Parathyroid adenoma (tissue), 2 donors: ENCODE measurements around the gene DPAGT1.

Source experiments
- H2AFZ ChIP-seq: fragments of 300-600 bp; sonication (generic); one replicate; pipeline ENCODE4 v1.7.0; 2017; ENCODE audit warnings: antibody characterized with exemption, mild to moderate bottlenecking
- H3K27ac ChIP-seq: fragments of 300-600 bp; sonication (generic); one replicate; pipeline ENCODE4 v1.7.0; 2017
- H3K27me3 ChIP-seq: fragments of 300-600 bp; sonication (generic); one replicate; pipeline ENCODE4 v1.7.0; 2017; ENCODE audit warnings: low read length; ENCODE audit not compliant: control insufficient read depth, insufficient read depth
- H3K36me3 ChIP-seq: fragments of 300-600 bp; sonication (generic); one replicate; pipeline ENCODE4 v1.7.0; 2017; ENCODE audit warnings: low read length; ENCODE audit not compliant: control insufficient read depth, insufficient read depth
- H3K4me1 ChIP-seq: fragments of 300-600 bp; sonication (generic); one replicate; pipeline ENCODE4 v1.7.0; 2017; ENCODE audit warnings: control low read depth
- H3K4me2 ChIP-seq: fragments of 300-600 bp; sonication (generic); one replicate; pipeline ENCODE4 v1.7.0; 2017; ENCODE audit warnings: low read length
- H3K4me3 ChIP-seq: fragments of 300-600 bp; sonication (generic); one replicate; pipeline ENCODE4 v1.7.0; 2017; ENCODE audit warnings: low read depth, low read length
- H3K79me2 ChIP-seq: fragments of 300-600 bp; sonication (generic); one replicate; pipeline ENCODE4 v1.7.0; 2017; ENCODE audit warnings: control low read depth
- H3K9ac ChIP-seq: fragments of 300-600 bp; sonication (generic); one replicate; pipeline ENCODE4 v1.7.0; 2017; ENCODE audit warnings: mild to moderate bottlenecking
- H3K9me3 ChIP-seq: fragments of 300-600 bp; sonication (generic); one replicate; pipeline ENCODE4 v1.7.0; 2017; ENCODE audit warnings: low read length; ENCODE audit not compliant: control insufficient read depth
- TF ChIP-seq, protein P1 (sequence below): fragments of 300-600 bp; sonication (generic); IDR thresholded peaks from one replicate; pipeline ENCODE4 v1.7.0; 2017; ENCODE audit warnings: antibody characterized with exemption, mild to moderate bottlenecking
- donor health status: primary hyperparathyroidism.

The DPAGT1 gene

DNA sequence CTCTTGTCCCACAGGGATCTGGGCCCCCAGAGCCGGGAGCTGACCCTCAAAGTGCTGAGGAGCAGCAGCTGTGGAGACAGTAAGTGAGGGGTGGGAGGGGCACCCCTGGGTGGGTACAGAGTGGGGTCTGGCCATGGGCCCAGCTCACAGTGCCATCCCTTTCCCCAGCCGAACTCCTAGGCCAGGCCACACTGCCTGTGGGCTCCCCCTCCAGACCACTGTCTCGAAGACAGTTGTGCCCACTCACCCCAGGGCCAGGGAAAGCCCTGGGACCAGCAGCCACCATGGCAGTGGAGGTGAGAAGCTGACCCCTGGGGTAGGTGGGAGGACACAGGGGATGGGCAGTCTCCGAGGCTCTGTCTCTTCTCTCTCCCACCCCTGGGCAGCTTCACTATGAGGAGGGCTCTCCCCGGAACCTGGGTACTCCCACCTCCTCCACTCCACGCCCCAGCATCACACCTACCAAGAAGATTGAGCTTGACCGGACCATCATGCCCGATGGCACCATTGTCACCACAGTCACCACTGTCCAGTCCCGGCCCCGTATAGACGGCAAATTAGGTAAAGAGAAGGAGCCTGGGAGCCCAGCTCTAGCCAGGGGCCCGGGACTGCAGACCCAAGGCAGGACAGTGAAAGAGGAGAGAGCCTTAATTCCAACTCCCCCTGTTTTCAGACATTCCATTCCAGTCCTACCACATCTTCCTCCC is 10.8 kb upstream of the DPAGT1 start:
- no peak overlapping the region for H3K4me3 ChIP-seq
- H3K4me2 ChIP-seq: no peak overlapping the region
- no peaks in the 10 kb centered on the region for H3K4me1 ChIP-seq
- no peak overlapping the region for H2AFZ ChIP-seq
- TF ChIP-seq, protein P1, sequence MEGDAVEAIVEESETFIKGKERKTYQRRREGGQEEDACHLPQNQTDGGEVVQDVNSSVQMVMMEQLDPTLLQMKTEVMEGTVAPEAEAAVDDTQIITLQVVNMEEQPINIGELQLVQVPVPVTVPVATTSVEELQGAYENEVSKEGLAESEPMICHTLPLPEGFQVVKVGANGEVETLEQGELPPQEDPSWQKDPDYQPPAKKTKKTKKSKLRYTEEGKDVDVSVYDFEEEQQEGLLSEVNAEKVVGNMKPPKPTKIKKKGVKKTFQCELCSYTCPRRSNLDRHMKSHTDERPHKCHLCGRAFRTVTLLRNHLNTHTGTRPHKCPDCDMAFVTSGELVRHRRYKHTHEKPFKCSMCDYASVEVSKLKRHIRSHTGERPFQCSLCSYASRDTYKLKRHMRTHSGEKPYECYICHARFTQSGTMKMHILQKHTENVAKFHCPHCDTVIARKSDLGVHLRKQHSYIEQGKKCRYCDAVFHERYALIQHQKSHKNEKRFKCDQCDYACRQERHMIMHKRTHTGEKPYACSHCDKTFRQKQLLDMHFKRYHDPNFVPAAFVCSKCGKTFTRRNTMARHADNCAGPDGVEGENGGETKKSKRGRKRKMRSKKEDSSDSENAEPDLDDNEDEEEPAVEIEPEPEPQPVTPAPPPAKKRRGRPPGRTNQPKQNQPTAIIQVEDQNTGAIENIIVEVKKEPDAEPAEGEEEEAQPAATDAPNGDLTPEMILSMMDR: no peak
- H3K79me2 ChIP-seq: no peaks in the 10 kb centered on the region
- H3K36me3 ChIP-seq: no peaks in the 10 kb centered on the region
- no peaks in the 10 kb centered on the region for H3K9me3 ChIP-seq
- H3K27ac ChIP-seq: no peak overlapping the region
- no peak overlapping the region for H3K9ac ChIP-seq
- H3K27me3 ChIP-seq: no peaks in the 10 kb centered on the region

DNA sequence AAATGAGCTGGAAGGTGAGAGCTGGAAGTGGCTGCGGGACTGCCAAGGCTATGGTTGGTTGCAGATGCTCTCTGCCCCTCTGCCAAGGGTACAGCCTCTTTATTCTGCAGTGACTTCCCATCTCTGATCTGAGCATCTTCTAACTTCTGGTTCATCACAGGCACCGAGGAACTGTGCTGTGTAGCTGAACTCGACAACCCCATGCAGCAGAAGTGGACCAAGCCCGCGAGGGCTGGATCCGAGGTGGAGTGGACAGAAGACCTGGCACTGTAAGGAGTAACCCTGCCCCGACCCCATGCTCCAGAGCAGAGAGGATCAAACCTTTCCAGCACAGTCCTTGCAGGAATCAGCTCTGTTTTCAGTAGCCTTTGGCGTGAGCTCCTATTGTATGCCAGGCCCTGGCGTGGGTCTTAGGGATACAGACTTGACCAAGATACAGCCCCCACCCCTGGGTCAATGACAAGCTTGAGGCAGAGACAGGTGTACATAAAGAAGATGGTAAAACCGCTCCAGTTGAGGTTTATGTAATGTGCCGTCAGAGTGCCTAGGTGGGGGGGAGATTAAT is 9.8 kb upstream of the DPAGT1 start:
- Histone ChIP-seq H3K27me3 (no peaks in the 10 kb centered on the region), H3K4me2 (no peak overlapping the region), H2AFZ (no peak overlapping the region), H3K4me1 (peaks cover 3% of the 10 kb centered on the region), H3K79me2 (no peaks in the 10 kb centered on the region), H3K36me3 (no peaks in the 10 kb centered on the region), H3K4me3 (no peak overlapping the region), H3K9me3 (no peaks in the 10 kb centered on the region), H3K27ac (no peak overlapping the region), H3K9ac (no peak overlapping the region)
- TF ChIP-seq, protein P1: no peak

DNA sequence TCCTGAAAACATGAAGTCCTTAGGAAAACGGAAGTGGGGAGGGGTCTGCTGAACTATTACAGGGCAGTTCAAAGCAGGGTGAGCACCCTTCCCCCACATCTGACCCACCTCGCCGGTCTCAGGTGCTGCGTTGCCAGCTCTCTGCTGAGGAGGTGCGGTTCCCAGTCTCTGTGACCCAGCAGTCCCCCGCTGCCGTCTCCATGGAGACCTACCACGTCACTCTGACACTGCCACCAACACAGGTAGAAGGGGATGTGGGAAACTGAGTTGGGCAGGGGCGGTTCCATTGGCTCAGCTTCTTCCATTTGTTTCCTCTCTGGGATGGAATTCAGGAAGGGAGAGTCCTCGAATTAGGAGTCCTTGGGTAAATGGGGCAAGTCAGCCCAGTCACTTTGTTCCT is 8.8 kb upstream of the DPAGT1 start:
- H3K79me2 ChIP-seq: no peaks in the 10 kb centered on the region
- H3K4me2 ChIP-seq: no peak overlapping the region
- H3K27me3 ChIP-seq: no peaks in the 10 kb centered on the region
- no peak overlapping the region for H3K27ac ChIP-seq
- H3K4me1 ChIP-seq: peaks cover 3% of the 10 kb centered on the region
- no peaks in the 10 kb centered on the region for H3K9me3 ChIP-seq
- H3K36me3 ChIP-seq: no peaks in the 10 kb centered on the region
- TF ChIP-seq, protein P1: no peak
- H3K4me3 ChIP-seq: no peak overlapping the region
- H2AFZ ChIP-seq: no peak overlapping the region
- H3K9ac ChIP-seq: no peak overlapping the region

DNA sequence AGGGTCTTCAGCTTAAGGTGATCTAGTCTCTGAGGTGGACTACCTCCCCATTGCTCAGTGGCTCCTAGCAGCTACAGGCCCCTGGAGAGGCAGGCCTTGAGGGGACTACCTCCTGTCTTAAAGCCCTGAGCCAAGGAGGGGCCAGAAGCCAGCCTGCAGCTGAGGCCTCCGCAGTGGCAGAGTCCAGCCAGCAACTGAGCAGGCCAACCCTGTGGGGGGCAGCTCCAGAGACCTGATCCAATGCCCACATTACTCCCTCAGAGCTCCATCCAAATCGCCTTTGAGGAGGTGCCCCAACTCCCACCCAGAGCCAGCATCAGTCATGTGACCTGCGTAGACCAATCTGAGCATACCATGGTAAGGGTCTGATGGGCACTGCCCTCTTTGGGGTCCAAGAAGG is 8.2 kb upstream of the DPAGT1 start:
- Histone ChIP-seq H3K36me3 (no peaks in the 10 kb centered on the region), H3K4me3 (no peak overlapping the region), H3K9ac (no peak overlapping the region), H2AFZ (no peak overlapping the region), H3K79me2 (no peaks in the 10 kb centered on the region), H3K4me2 (no peak overlapping the region), H3K27me3 (no peaks in the 10 kb centered on the region), H3K27ac (no peak overlapping the region), H3K9me3 (no peaks in the 10 kb centered on the region), H3K4me1 (peaks cover 3% of the 10 kb centered on the region)
- TF ChIP-seq, protein P1: no peak

DNA sequence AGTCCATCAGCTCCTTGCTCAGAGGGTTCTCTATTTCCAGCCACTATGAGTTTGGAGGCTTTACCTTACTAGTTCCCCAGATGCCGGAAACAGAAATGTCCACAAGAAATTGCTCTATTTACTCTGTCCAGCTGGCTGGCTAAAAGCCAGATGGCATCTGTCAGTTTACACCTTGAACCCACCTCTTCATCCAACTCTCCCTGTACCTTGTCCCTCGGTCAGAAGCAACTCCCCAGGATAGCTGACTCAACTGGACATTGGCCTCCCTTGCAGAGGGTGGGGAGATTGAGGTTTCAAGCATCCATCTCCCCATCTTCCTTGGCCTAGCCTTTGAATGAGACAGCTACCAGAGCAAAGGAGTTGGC is 7.2 kb upstream of the DPAGT1 start:
- Histone ChIP-seq H3K79me2 (no peaks in the 10 kb centered on the region), H3K36me3 (no peaks in the 10 kb centered on the region), H2AFZ (no peak overlapping the region), H3K4me2 (no peak overlapping the region), H3K4me1 (peaks cover 3% of the 10 kb centered on the region), H3K27ac (no peak overlapping the region), H3K4me3 (no peak overlapping the region), H3K9me3 (no peaks in the 10 kb centered on the region), H3K9ac (no peak overlapping the region), H3K27me3 (no peaks in the 10 kb centered on the region)
- TF ChIP-seq, protein P1: no peak
